Mesendoderm (in vitro differentiated cells): ENCODE data around the gene IFIT2.

Experiments
- DNase-seq: peaks from one replicate; pipeline ENCODE4 v3.0.0; 2013
- H2AK5ac ChIP-seq: 2 replicates; pipeline ENCODE4 v1.6.1; 2013; ENCODE audit warnings: low read length, inconsistent platforms
- H2BK120ac ChIP-seq: 2 replicates; pipeline ENCODE4 v1.6.1; 2013; ENCODE audit warnings: low read depth, mild to moderate bottlenecking, low read length, moderate library complexity, mixed read lengths
- H2BK15ac ChIP-seq: replicated peaks from 2 replicates; pipeline ENCODE4 v1.6.1; 2013; ENCODE audit warnings: low read depth, mild to moderate bottlenecking, moderate library complexity
- H2BK5ac ChIP-seq: 2 replicates; pipeline ENCODE4 v1.6.1; 2013; ENCODE audit warnings: low read length, inconsistent platforms
- H3K18ac ChIP-seq: 2 replicates; pipeline ENCODE4 v1.6.1; 2013; ENCODE audit warnings: mild to moderate bottlenecking, low read length, mixed read lengths
- H3K23ac ChIP-seq: one replicate; pipeline ENCODE4 v1.6.1; 2013; ENCODE audit warnings: low read length
- H3K27ac ChIP-seq: 2 replicates; pipeline ENCODE4 v1.5.1; 2013; ENCODE audit warnings: low read depth, mild to moderate bottlenecking, inconsistent platforms, low read length, moderate library complexity
- H3K27me3 ChIP-seq: 2 replicates; pipeline ENCODE4 v1.6.1; 2013; ENCODE audit warnings: low read length, control low read depth, mild to moderate bottlenecking, inconsistent platforms; ENCODE audit not compliant: insufficient read depth, poor library complexity
- H3K36me3 ChIP-seq: 2 replicates; pipeline ENCODE4 v1.6.1; 2013; ENCODE audit warnings: low read length, inconsistent platforms; ENCODE audit not compliant: control insufficient read depth, insufficient read depth
- H3K4ac ChIP-seq: one replicate; pipeline ENCODE4 v1.6.1; 2013; ENCODE audit warnings: low read depth, mild to moderate bottlenecking, low read length, moderate library complexity
- H3K4me1 ChIP-seq: 2 replicates; pipeline ENCODE4 v1.6.1; 2013; ENCODE audit warnings: low read depth, low read length, inconsistent platforms; ENCODE audit not compliant: control insufficient read depth
- H3K4me2 ChIP-seq: 2 replicates; pipeline ENCODE4 v1.6.1; 2013; ENCODE audit warnings: low read length
- H3K4me3 ChIP-seq: 2 replicates; pipeline ENCODE4 v1.5.1; 2013; ENCODE audit warnings: mild to moderate bottlenecking, low read length
- H3K56ac ChIP-seq: one replicate; pipeline ENCODE4 v1.6.1; 2013; ENCODE audit warnings: low read length
- H3K79me1 ChIP-seq: 2 replicates; pipeline ENCODE4 v1.6.1; 2013; ENCODE audit warnings: low read length, inconsistent platforms
- H3K79me2 ChIP-seq: 2 replicates; pipeline ENCODE4 v1.6.1; 2013; ENCODE audit warnings: mild to moderate bottlenecking, low read length; ENCODE audit not compliant: control insufficient read depth, insufficient read depth
- H3K9ac ChIP-seq: 2 replicates; pipeline ENCODE4 v1.6.1; 2013; ENCODE audit warnings: low read length, inconsistent platforms
- H4K5ac ChIP-seq: one replicate; pipeline ENCODE4 v1.6.1; 2013; ENCODE audit warnings: low read length
- H4K8ac ChIP-seq: one replicate; pipeline ENCODE4 v1.6.1; 2013; ENCODE audit warnings: low read depth, mild to moderate bottlenecking, control low read depth, low read length, moderate library complexity
- WGBS: extraction: QIAGEN DNeasy Blood & Tissue Kit; methylation state at CpG from one replicate; pipeline ENCODE4 v1.1.7; 2013; ENCODE audit warnings: low lambda C conversion rate, missing lambda C conversion rate; ENCODE audit not compliant: insufficient coverage; ENCODE audit errors: extremely low coverage; 5-methylcytosine and 5-hydroxymethylcytosine counted together

IFIT2 gene

DNA sequence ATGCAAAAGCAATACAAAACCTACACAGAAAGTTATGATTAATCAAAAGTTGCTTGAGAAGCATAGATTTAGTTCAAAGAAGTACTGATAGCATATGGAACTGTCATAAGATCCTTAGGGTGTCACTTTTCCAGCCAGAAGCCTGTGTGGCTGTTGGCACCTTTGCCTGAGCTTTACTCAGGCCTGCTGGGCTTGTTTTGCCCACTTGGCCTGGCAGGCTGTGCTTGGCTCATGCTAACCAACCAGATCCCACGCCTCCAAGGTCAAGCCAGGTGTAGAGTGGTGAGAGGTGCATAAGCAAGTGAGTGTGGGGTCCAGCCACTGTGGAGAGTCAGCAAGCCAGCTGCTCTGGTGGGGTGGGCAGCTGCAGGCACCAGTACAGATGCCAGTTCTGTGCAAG, 38.3 kb upstream of the IFIT2 start:
- Histone ChIP-seq H3K79me2 (no peaks in the 10 kb centered on the region), H2BK5ac (no peak overlapping the region), H2BK120ac (no peak overlapping the region), H3K18ac (no peak overlapping the region), H3K4me2 (no peak overlapping the region), H3K9ac (no peak overlapping the region), H3K79me1 (no peaks in the 10 kb centered on the region), H3K27me3 (no peaks in the 10 kb centered on the region), H3K4ac (peak overlapping the region; percentile 22), H2BK15ac (no peak overlapping the region), H4K5ac (no peak overlapping the region), H4K8ac (no peak overlapping the region), H3K4me1 (peaks cover 16% of the 10 kb centered on the region), H3K27ac (no peak overlapping the region), H3K4me3 (no peak overlapping the region), H3K23ac (no peak overlapping the region), H2AK5ac (peak overlapping the region; percentile 24), H3K56ac (peak overlapping the region; percentile 56), H3K36me3 (no peaks in the 10 kb centered on the region)
- no peak for DNase-seq
- no CpG with 5 or more reads among the region's 1 CpG for WGBS

DNA sequence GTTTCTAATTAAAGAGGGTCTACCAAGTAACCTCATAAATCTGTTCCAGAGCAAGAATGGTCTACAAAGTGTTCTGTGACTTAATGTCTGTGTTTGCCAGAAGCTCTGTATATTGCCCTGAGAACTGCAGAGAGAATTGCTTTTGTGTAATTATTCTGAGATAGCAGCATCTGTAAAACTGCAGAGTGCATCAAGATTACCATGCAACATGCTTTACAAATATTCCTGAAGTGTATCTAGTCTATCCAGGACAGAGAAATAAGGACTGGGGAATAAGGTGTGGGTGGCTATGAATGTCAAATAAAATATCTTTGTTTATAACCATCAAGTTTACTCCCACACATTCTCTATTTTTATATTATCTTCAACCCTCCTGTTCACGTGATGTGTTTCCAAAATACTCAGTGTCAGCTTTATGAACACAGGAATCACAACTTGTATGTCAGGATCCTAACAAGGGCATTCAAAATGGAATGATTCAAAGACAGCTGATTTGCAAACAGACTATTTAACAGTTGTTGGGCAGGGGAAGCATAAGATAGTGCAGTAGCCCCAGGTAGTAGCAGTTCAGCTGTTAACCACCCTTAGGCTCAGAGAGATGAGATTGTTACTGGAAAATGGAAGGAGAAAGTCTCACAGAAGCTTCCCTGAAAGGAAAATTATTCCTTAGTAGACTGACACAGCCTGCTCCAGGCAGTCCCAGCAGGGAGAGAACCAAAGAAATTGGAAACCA, 35.0 kb upstream of the IFIT2 start:
- H2BK15ac ChIP-seq = peak overlapping the region; percentile 39
- no peaks in the 10 kb centered on the region for H3K36me3 ChIP-seq
- no peak overlapping the region for H4K8ac ChIP-seq
- no peaks in the 10 kb centered on the region for H3K79me1 ChIP-seq
- peak overlapping the region; percentile 22 for H3K18ac ChIP-seq
- H2BK120ac ChIP-seq = no peak overlapping the region
- H3K4ac ChIP-seq = no peak overlapping the region
- no peak overlapping the region for H3K4me2 ChIP-seq
- peak overlapping the region; percentile 54 for H2AK5ac ChIP-seq
- no peak overlapping the region for H3K27ac ChIP-seq
- H4K5ac ChIP-seq = no peak overlapping the region
- H3K9ac ChIP-seq = peak overlapping the region; percentile 29
- H3K79me2 ChIP-seq = no peaks in the 10 kb centered on the region
- peak; percentile 44 for DNase-seq
- H3K4me1 ChIP-seq = peaks cover 9% of the 10 kb centered on the region
- H3K56ac ChIP-seq = peak overlapping the region; percentile 54
- WGBS = no CpG with 5 or more reads among the region's 1 CpG
- H3K27me3 ChIP-seq = no peaks in the 10 kb centered on the region
- no peak overlapping the region for H3K4me3 ChIP-seq
- peak overlapping the region; percentile 39 for H2BK5ac ChIP-seq
- H3K23ac ChIP-seq = no peak overlapping the region

- no peak for DNase-seq
- no peaks in the 10 kb centered on the region for H3K36me3 ChIP-seq
- H3K4me2 ChIP-seq = no peak overlapping the region
- H3K4me1 ChIP-seq = peaks cover 5% of the 10 kb centered on the region
- H2BK15ac ChIP-seq = no peak overlapping the region
- no peak overlapping the region for H2BK120ac ChIP-seq
- H4K5ac ChIP-seq = no peak overlapping the region
- no peak overlapping the region for H3K23ac ChIP-seq
- H2BK5ac ChIP-seq = no peak overlapping the region
- H3K79me2 ChIP-seq = no peaks in the 10 kb centered on the region
- H3K79me1 ChIP-seq = no peaks in the 10 kb centered on the region
- no peak overlapping the region for H2AK5ac ChIP-seq
- H4K8ac ChIP-seq = no peak overlapping the region
- no peak overlapping the region for H3K27ac ChIP-seq
- H3K18ac ChIP-seq = no peak overlapping the region
- H3K27me3 ChIP-seq = no peaks in the 10 kb centered on the region
- H3K56ac ChIP-seq = no peak overlapping the region
- no CpG with 5 or more reads among the region's 3 CpGs for whole genome bisulfite sequencing
- H3K9ac ChIP-seq = no peak overlapping the region
- H3K4me3 ChIP-seq = no peak overlapping the region
- no peak overlapping the region for H3K4ac ChIP-seq
Observed at GRCh38 chr10:89269433-89270152, 32.3 kb upstream of the IFIT2 start.

DNA sequence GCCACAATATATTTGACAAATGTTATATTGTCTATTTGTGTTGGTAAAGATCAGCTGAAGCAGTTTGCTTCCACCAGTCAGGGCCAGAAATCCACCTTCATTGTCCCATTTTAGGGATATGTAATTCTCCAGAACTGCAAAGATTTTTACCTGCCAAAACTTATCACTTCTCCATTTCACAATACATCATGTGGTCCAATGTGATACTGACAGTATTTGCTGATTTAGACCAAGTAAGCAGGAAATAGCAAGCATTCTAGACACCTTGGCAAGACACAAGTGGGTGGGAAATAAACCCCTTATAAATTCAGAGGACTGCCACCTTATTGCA, 31.7 kb upstream of the IFIT2 start:
- peaks cover 6% of the 10 kb centered on the region for H3K4me1 ChIP-seq
- H2BK5ac ChIP-seq = no peak overlapping the region
- no peak overlapping the region for H3K18ac ChIP-seq
- H3K27ac ChIP-seq = no peak overlapping the region
- H3K27me3 ChIP-seq = no peaks in the 10 kb centered on the region
- H3K23ac ChIP-seq = no peak overlapping the region
- H2BK15ac ChIP-seq = no peak overlapping the region
- no peak overlapping the region for H3K56ac ChIP-seq
- no peak overlapping the region for H3K4me3 ChIP-seq
- H3K9ac ChIP-seq = no peak overlapping the region
- no peak overlapping the region for H3K4ac ChIP-seq
- no peak overlapping the region for H4K8ac ChIP-seq
- H3K79me2 ChIP-seq = no peaks in the 10 kb centered on the region
- no peak overlapping the region for H2AK5ac ChIP-seq
- no peak overlapping the region for H3K4me2 ChIP-seq
- no peak overlapping the region for H2BK120ac ChIP-seq
- no peak for DNase-seq
- H3K36me3 ChIP-seq = no peaks in the 10 kb centered on the region
- H3K79me1 ChIP-seq = no peaks in the 10 kb centered on the region
- H4K5ac ChIP-seq = no peak overlapping the region

DNA sequence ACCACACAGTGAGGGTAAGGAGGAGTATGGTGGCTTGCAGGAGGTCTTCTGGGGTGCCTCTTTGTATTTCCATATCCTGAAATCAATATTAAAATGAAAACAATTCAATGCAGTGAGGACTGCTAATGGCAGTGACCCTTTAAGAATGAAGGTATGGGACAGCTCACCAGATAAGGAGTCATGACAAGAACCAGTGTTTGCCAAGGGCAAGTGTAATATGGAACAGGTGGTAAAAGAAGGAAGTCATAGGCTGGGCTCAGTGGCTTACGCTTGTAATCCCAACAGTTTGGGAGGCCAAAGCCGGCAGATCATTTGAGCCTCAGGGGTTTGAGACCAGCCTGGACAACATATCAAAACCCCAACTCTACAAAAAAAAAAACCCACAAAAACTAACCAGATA, 30.3 kb upstream of the IFIT2 start:
- H3K18ac ChIP-seq = no peak overlapping the region
- WGBS = no CpG with 5 or more reads among the region's 2 CpGs
- no peak overlapping the region for H3K4me2 ChIP-seq
- no peak overlapping the region for H2AK5ac ChIP-seq
- H3K79me1 ChIP-seq = no peaks in the 10 kb centered on the region
- no peak overlapping the region for H3K4ac ChIP-seq
- H3K23ac ChIP-seq = no peak overlapping the region
- H3K27me3 ChIP-seq = no peaks in the 10 kb centered on the region
- no peak overlapping the region for H2BK120ac ChIP-seq
- no peak overlapping the region for H4K8ac ChIP-seq
- H3K56ac ChIP-seq = no peak overlapping the region
- DNase-seq = no peak
- peaks cover 7% of the 10 kb centered on the region for H3K4me1 ChIP-seq
- H3K4me3 ChIP-seq = no peak overlapping the region
- no peak overlapping the region for H4K5ac ChIP-seq
- H2BK15ac ChIP-seq = no peak overlapping the region
- no peak overlapping the region for H2BK5ac ChIP-seq
- no peaks in the 10 kb centered on the region for H3K79me2 ChIP-seq
- no peaks in the 10 kb centered on the region for H3K36me3 ChIP-seq
- no peak overlapping the region for H3K9ac ChIP-seq
- H3K27ac ChIP-seq = no peak overlapping the region

DNA sequence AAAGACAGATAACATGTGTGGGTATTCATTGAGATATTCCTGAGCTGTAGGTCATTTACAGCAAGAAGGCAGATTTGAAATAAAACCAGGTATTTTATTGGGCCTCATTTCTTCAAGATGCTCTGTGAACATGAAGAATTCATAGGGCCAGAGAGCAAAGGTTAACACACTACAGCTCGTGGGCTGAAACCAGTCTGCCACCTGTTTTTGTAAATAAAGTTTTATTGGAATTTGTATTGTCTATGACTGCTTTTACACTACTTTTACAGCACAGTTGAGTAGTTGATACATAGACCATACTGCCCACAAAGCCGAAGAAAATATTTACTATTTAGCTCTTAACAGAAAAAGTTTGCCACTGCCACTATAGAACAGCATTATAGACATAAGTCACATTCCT, 28.2 kb upstream of the IFIT2 start:
- no peak overlapping the region for H3K9ac ChIP-seq
- no peak for DNase-seq
- peaks cover 4% of the 10 kb centered on the region for H3K4me1 ChIP-seq

More for the DNA sequence above, 28.2 kb upstream of the IFIT2 start:
- WGBS = no CpG with 5 or more reads among the region's 2 CpGs
- no peak overlapping the region for H2BK120ac ChIP-seq
- H2BK5ac ChIP-seq = no peak overlapping the region
- H3K79me1 ChIP-seq = no peaks in the 10 kb centered on the region
- no peak overlapping the region for H4K8ac ChIP-seq
- H4K5ac ChIP-seq = no peak overlapping the region
- H3K27ac ChIP-seq = no peak overlapping the region
- no peak overlapping the region for H3K4me3 ChIP-seq
- H3K27me3 ChIP-seq = no peaks in the 10 kb centered on the region
- no peaks in the 10 kb centered on the region for H3K36me3 ChIP-seq
- H3K79me2 ChIP-seq = no peaks in the 10 kb centered on the region
- H3K4ac ChIP-seq = no peak overlapping the region
- H3K4me2 ChIP-seq = no peak overlapping the region
- peak overlapping the region; percentile 6 for H2BK15ac ChIP-seq
- H2AK5ac ChIP-seq = no peak overlapping the region
- H3K18ac ChIP-seq = no peak overlapping the region
- H3K23ac ChIP-seq = no peak overlapping the region
- no peak overlapping the region for H3K56ac ChIP-seq
